HepG2 (cell line): ENCODE results near the gene ZNRF3. TPM values are rescaled to one million over a fixed set of nuclear protein-coding genes. Genes with fewer than 3 reads are reported as not detected.

Source experiments
- ASH2L ChIP-seq: fragments of 300-600, 200-600 bp; sonication (generic); IDR thresholded peaks from 2 replicates; pipeline ENCODE4 v1.7.0; 2017; ENCODE audit warnings: low read depth, mild to moderate bottlenecking, moderate library complexity, mixed read lengths, low read length; ENCODE audit not compliant: insufficient read length
- IKZF5 ChIP-seq: IDR thresholded peaks from 2 replicates; pipeline ENCODE4 v1.6.1; 2018; ENCODE audit warnings: missing genetic modification reagents, mild to moderate bottlenecking, missing compliant biosample characterization
- KDM5B ChIP-seq: sonication (generic); formaldehyde crosslinking; IDR thresholded peaks from 2 replicates; pipeline ENCODE4 v1.4.0; 2020; ENCODE audit warnings: missing genetic modification reagents, mild to moderate bottlenecking, borderline replicate concordance
- MAX ChIP-seq: IDR thresholded peaks from 2 replicates; pipeline ENCODE4 v1.6.1; 2012; ENCODE audit warnings: inconsistent platforms
- NR3C1 ChIP-seq: sonication (generic); formaldehyde crosslinking; IDR thresholded peaks from 2 replicates; pipeline ENCODE4 v1.4.0; 2020; ENCODE audit warnings: missing genetic modification reagents
- REST ChIP-seq, 2 experiments: IDR thresholded peaks; 2 replicates each; pipeline ENCODE4 v1.6.1; 2011 to 2012; ENCODE audit warnings: low read length in 2 of 2, borderline replicate concordance in 1 of 2, low read depth in 1 of 2, mild to moderate bottlenecking in 1 of 2, moderate library complexity in 1 of 2
- RXRB ChIP-seq: IDR thresholded peaks from 2 replicates; pipeline ENCODE4 v1.6.1; 2016; ENCODE audit warnings: borderline replicate concordance, missing genetic modification reagents, missing compliant biosample characterization
- SALL2 ChIP-seq: sonication (generic); formaldehyde crosslinking; IDR thresholded peaks from 2 replicates; pipeline ENCODE4 v1.8.1; 2023; ENCODE audit warnings: mild to moderate bottlenecking, missing genetic modification reagents, inconsistent platforms
- TGIF2 ChIP-seq: IDR thresholded peaks from 2 replicates; pipeline ENCODE4 v1.6.1; 2016; ENCODE audit warnings: control low read depth, missing compliant biosample characterization
- ZBTB49 ChIP-seq: sonication (generic); formaldehyde crosslinking; IDR thresholded peaks from 2 replicates; pipeline ENCODE4 v1.4.0; 2020; ENCODE audit warnings: missing genetic modification reagents, borderline replicate concordance
- ZKSCAN5 ChIP-seq: sonication (generic); formaldehyde crosslinking; IDR thresholded peaks from 2 replicates; pipeline ENCODE4 v1.5.1; 2020; ENCODE audit warnings: mild to moderate bottlenecking, missing genetic modification reagents
- ZNF292 ChIP-seq: sonication (generic); formaldehyde crosslinking; IDR thresholded peaks from 2 replicates; pipeline ENCODE4 v1.8.1; 2022; ENCODE audit warnings: mild to moderate bottlenecking, low read depth, missing genetic modification reagents, borderline replicate concordance
- ZNF317 ChIP-seq: sonication (generic); formaldehyde crosslinking; IDR thresholded peaks from 2 replicates; pipeline ENCODE4 v1.5.0; 2020; ENCODE audit warnings: mild to moderate bottlenecking, missing genetic modification reagents
- ZNF557 ChIP-seq: sonication (generic); formaldehyde crosslinking; IDR thresholded peaks from 2 replicates; pipeline ENCODE4 v1.4.0; 2020; ENCODE audit warnings: missing genetic modification reagents
- ZNF710 ChIP-seq: sonication (generic); formaldehyde crosslinking; IDR thresholded peaks from 2 replicates; pipeline ENCODE4 v1.5.0; 2020; ENCODE audit warnings: mild to moderate bottlenecking, missing genetic modification reagents, borderline replicate concordance
- polyA plus RNA-seq, 8 experiments: library from polyadenylated mRNA; depleted of rRNA in 3 of 8; stranded (reverse) in 7 of 8; unstranded in 1 of 8; fragments of >200 nt; fragmentation: Illumina TruSeq in 4 of 8; extraction: Trizol in 4 of 8; gene quantifications; 2 replicates each; pipeline versions ENCODE4 v1.2.1 to v1.2.3, GENCODE V29; 2011 to 2016; ENCODE audit warnings: low read depth in 4 of 8, missing spikeins in 1 of 8, mixed read lengths in 1 of 8; ENCODE audit not compliant: insufficient read depth in 1 of 8
- total RNA-seq, 5 experiments: library from RNA; depleted of rRNA; stranded (reverse); fragments of >200 nt; fragmentation: Illumina TruSeq; extraction: Trizol; gene quantifications; 2 replicates each; pipeline ENCODE4 v1.2.3, GENCODE V29; 2016; ENCODE audit warnings: low read depth in 1 of 5
- TF ChIP-seq, protein P1 (sequence below), 2 experiments: sonication (generic) in 1 of 2; formaldehyde crosslinking in 1 of 2; IDR thresholded peaks; 2 replicates each; pipeline versions ENCODE4 v1.4.0 to v1.6.1; 2018 to 2020; ENCODE audit warnings: missing genetic modification reagents in 2 of 2, borderline replicate concordance in 1 of 2, low read depth in 1 of 2, mild to moderate bottlenecking in 1 of 2, missing biosample characterization in 1 of 2
- TF ChIP-seq, protein P2 (sequence below): sonication (generic); formaldehyde crosslinking; IDR thresholded peaks from 2 replicates; pipeline ENCODE4 v1.4.0; 2020; ENCODE audit warnings: missing genetic modification reagents

ZNRF3 gene
- total and polyA plus RNA-seq, 2 of the 13 experiments (the other 11 are each of a cell fraction or from before 2014, with no cell fraction given) = 20.3 to 36.7 TPM

DNA sequence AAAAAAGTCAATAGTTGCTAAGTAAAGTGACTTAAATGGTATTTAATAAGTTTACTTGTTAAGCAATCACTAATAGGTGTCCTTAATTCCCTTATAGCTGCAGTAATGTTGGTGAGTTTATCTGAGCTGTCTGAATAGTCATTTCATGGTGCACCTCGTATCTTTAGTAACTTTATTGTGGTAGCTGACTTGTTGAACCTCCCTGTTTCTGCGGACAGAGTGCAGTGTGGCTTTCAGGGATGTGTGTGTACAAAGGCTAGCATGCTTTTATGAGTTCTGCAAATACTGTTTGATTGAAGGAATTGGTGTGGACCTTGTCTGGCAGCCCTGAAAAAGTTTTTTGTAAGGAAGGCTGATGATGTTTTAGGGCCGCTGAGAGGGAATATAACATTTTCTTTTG is 2.6 kb downstream of the ZNRF3 start (continued):
- TF ChIP-seq REST (IDR thresholded peaks at IDR 0.05; ENCODE audit: borderline replicate concordance in 1 of 2, low read depth in 1 of 2, low read length in 2 of 2) = no peak
- TF ChIP-seq, protein P1, sequence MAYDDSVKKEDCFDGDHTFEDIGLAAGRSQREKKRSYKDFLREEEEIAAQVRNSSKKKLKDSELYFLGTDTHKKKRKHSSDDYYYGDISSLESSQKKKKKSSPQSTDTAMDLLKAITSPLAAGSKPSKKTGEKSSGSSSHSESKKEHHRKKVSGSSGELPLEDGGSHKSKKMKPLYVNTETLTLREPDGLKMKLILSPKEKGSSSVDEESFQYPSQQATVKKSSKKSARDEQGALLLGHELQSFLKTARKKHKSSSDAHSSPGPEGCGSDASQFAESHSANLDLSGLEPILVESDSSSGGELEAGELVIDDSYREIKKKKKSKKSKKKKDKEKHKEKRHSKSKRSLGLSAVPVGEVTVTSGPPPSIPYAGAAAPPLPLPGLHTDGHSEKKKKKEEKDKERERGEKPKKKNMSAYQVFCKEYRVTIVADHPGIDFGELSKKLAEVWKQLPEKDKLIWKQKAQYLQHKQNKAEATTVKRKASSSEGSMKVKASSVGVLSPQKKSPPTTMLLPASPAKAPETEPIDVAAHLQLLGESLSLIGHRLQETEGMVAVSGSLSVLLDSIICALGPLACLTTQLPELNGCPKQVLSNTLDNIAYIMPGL (CRISPR knock-in tag; IDR thresholded peaks at IDR 0.05; ENCODE audit: borderline replicate concordance in 1 of 2, low read depth in 1 of 2) = 0 out of 4 replicates have a peak, but pooled peaks of 1 of the 2 experiments have one; percentile 41
- TF ChIP-seq ZKSCAN5 = no peak
- TF ChIP-seq NR3C1 (CRISPR knock-in tag) = no peak
- no peak for TF ChIP-seq ZNF557
- peak; percentile 54 for TF ChIP-seq MAX
- TF ChIP-seq IKZF5 (CRISPR knock-in tag) = peak; percentile 53; the same call in 1 of the 2 replicates
- no peak for TF ChIP-seq KDM5B (CRISPR knock-in tag)
- TF ChIP-seq, protein P2, sequence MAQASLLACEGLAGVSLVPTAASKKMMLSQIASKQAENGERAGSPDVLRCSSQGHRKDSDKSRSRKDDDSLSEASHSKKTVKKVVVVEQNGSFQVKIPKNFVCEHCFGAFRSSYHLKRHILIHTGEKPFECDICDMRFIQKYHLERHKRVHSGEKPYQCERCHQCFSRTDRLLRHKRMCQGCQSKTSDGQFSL (CRISPR knock-in tag) = no peak
- no peak for TF ChIP-seq ASH2L
- TF ChIP-seq ZNF317 (CRISPR knock-in tag) = 0 out of 2 replicates have a peak, but pooled peaks have one; percentile 36
- TF ChIP-seq ZBTB49 (CRISPR knock-in tag) = no peak
- peak; percentile 17; the same call in 1 of the 2 replicates for TF ChIP-seq RXRB
- TF ChIP-seq ZNF710 = 0 out of 2 replicates have a peak, but pooled peaks have one; percentile 42
- TF ChIP-seq SALL2 = no peak
- TF ChIP-seq ZNF292 (CRISPR knock-in tag) = peak; percentile 45; the same call in 1 of the 2 replicates
- peak; percentile 57; the same call in 1 of the 2 replicates for TF ChIP-seq TGIF2 (CRISPR knock-in tag)
